ENCODE results near the gene CD28.

Gene CD28

GRCh38 chr2:203706403-203706802 is at the start of gene CD28:
CD28 (plus strand) TSS chr2:203706639; CDS start chr2:203706697, 58 bp downstream.
- peak within 1 kb of the TSS; percentile 83 for H3K4me3 Mint-ChIP-seq
- peaks cover 8% of the 10 kb centered on the region for H3K9me3 Mint-ChIP-seq
- H3K27me3 Mint-ChIP-seq (ENCODE audit: low read depth) = no peaks in the 10 kb centered on the region
- H3K27ac Mint-ChIP-seq = peak within 1 kb of the TSS; percentile 97
- H3K4me1 Mint-ChIP-seq (ENCODE audit: low read depth) = peaks cover 48% of the 10 kb centered on the region
- H3K36me3 Mint-ChIP-seq (ENCODE audit: low read depth) = peaks cover 40% of the 10 kb centered on the region

GRCh38 chr2:203659331-203660049 is 46.9 kb upstream of the CD28 start:
- no peak overlapping the region for H3K27ac Mint-ChIP-seq
- no peaks in the 10 kb centered on the region for H3K9me3 Mint-ChIP-seq
- H3K4me3 Mint-ChIP-seq = no peak overlapping the region
- no peaks in the 10 kb centered on the region for H3K27me3 Mint-ChIP-seq (ENCODE audit: low read depth)
- peaks cover 1% of the 10 kb centered on the region for H3K36me3 Mint-ChIP-seq (ENCODE audit: low read depth)
- peaks cover 22% of the 10 kb centered on the region for H3K4me1 Mint-ChIP-seq (ENCODE audit: low read depth)

- Mint-ChIP-seq H3K36me3 (ENCODE audit: low read depth) (peaks cover 1% of the 10 kb centered on the region), H3K27me3 (ENCODE audit: low read depth) (no peaks in the 10 kb centered on the region), H3K4me3 (no peak overlapping the region), H3K27ac (no peak overlapping the region), H3K4me1 (ENCODE audit: low read depth) (peaks cover 18% of the 10 kb centered on the region), H3K9me3 (no peaks in the 10 kb centered on the region)
Observed at GRCh38 chr2:203660465-203660864, 46.0 kb upstream of the CD28 start.

GRCh38 chr2:203661279-203661908 is 45.0 kb upstream of the CD28 start:
- no peaks in the 10 kb centered on the region for H3K27me3 Mint-ChIP-seq (ENCODE audit: low read depth)
- no peak overlapping the region for H3K4me3 Mint-ChIP-seq
- H3K4me1 Mint-ChIP-seq (ENCODE audit: low read depth) = peaks cover 14% of the 10 kb centered on the region
- H3K27ac Mint-ChIP-seq = no peak overlapping the region
- peaks cover 1% of the 10 kb centered on the region for H3K36me3 Mint-ChIP-seq (ENCODE audit: low read depth)
- no peaks in the 10 kb centered on the region for H3K9me3 Mint-ChIP-seq

- no peaks in the 10 kb centered on the region for H3K27me3 Mint-ChIP-seq (ENCODE audit: low read depth)
- H3K27ac Mint-ChIP-seq = no peak overlapping the region
- H3K4me3 Mint-ChIP-seq = no peak overlapping the region
- H3K4me1 Mint-ChIP-seq (ENCODE audit: low read depth) = peaks cover 10% of the 10 kb centered on the region
- peaks cover 1% of the 10 kb centered on the region for H3K36me3 Mint-ChIP-seq (ENCODE audit: low read depth)
- H3K9me3 Mint-ChIP-seq = no peaks in the 10 kb centered on the region
Observed at GRCh38 chr2:203662487-203662886, 44.0 kb upstream of the CD28 start.

GRCh38 chr2:203662951-203663350 is 43.5 kb upstream of the CD28 start:
- Mint-ChIP-seq H3K27ac (no peak overlapping the region), H3K4me3 (no peak overlapping the region), H3K27me3 (ENCODE audit: low read depth) (no peaks in the 10 kb centered on the region), H3K4me1 (ENCODE audit: low read depth) (peaks cover 10% of the 10 kb centered on the region), H3K36me3 (ENCODE audit: low read depth) (peaks cover 1% of the 10 kb centered on the region), H3K9me3 (no peaks in the 10 kb centered on the region)

- Mint-ChIP-seq H3K27ac (no peak overlapping the region), H3K4me3 (no peak overlapping the region), H3K27me3 (ENCODE audit: low read depth) (no peaks in the 10 kb centered on the region), H3K4me1 (ENCODE audit: low read depth) (peaks cover 10% of the 10 kb centered on the region), H3K9me3 (no peaks in the 10 kb centered on the region), H3K36me3 (ENCODE audit: low read depth) (peaks cover 1% of the 10 kb centered on the region)
Observed at GRCh38 chr2:203664029-203664755, 42.2 kb upstream of the CD28 start.

GRCh38 chr2:203667838-203668237 is 38.6 kb upstream of the CD28 start:
- peaks cover 6% of the 10 kb centered on the region for H3K4me1 Mint-ChIP-seq (ENCODE audit: low read depth)
- no peak overlapping the region for H3K27ac Mint-ChIP-seq
- H3K27me3 Mint-ChIP-seq (ENCODE audit: low read depth) = no peaks in the 10 kb centered on the region

GRCh38 chr2:203669820-203670219 is 36.6 kb upstream of the CD28 start:
- Mint-ChIP-seq H3K4me3 (no peak overlapping the region), H3K36me3 (ENCODE audit: low read depth) (no peaks in the 10 kb centered on the region), H3K27me3 (ENCODE audit: low read depth) (no peaks in the 10 kb centered on the region), H3K27ac (no peak overlapping the region), H3K4me1 (ENCODE audit: low read depth) (peaks cover 22% of the 10 kb centered on the region), H3K9me3 (peaks cover 9% of the 10 kb centered on the region)

More at GRCh38 chr2:203667838-203668237, 38.6 kb upstream of the CD28 start:
- Mint-ChIP-seq H3K4me3 (no peak overlapping the region), H3K36me3 (ENCODE audit: low read depth) (no peaks in the 10 kb centered on the region), H3K9me3 (peaks cover 4% of the 10 kb centered on the region)

GRCh38 chr2:203670939-203671338 is 35.5 kb upstream of the CD28 start:
- Mint-ChIP-seq H3K36me3 (ENCODE audit: low read depth) (no peaks in the 10 kb centered on the region), H3K4me1 (ENCODE audit: low read depth) (peaks cover 26% of the 10 kb centered on the region), H3K27ac (no peak overlapping the region), H3K9me3 (peaks cover 9% of the 10 kb centered on the region), H3K27me3 (ENCODE audit: low read depth) (no peaks in the 10 kb centered on the region), H3K4me3 (no peak overlapping the region)

GRCh38 chr2:203671876-203672275 is 34.6 kb upstream of the CD28 start:
- peaks cover 9% of the 10 kb centered on the region for H3K9me3 Mint-ChIP-seq
- H3K4me3 Mint-ChIP-seq = no peak overlapping the region
- H3K4me1 Mint-ChIP-seq (ENCODE audit: low read depth) = peaks cover 26% of the 10 kb centered on the region
- no peaks in the 10 kb centered on the region for H3K36me3 Mint-ChIP-seq (ENCODE audit: low read depth)
- no peak overlapping the region for H3K27ac Mint-ChIP-seq
- H3K27me3 Mint-ChIP-seq (ENCODE audit: low read depth) = no peaks in the 10 kb centered on the region

- H3K27ac Mint-ChIP-seq = no peak overlapping the region
- H3K4me1 Mint-ChIP-seq (ENCODE audit: low read depth) = peaks cover 26% of the 10 kb centered on the region
- no peaks in the 10 kb centered on the region for H3K27me3 Mint-ChIP-seq (ENCODE audit: low read depth)
- H3K36me3 Mint-ChIP-seq (ENCODE audit: low read depth) = peaks cover 2% of the 10 kb centered on the region
- H3K4me3 Mint-ChIP-seq = no peak overlapping the region
- peaks cover 9% of the 10 kb centered on the region for H3K9me3 Mint-ChIP-seq
Observed at GRCh38 chr2:203672856-203673255, 33.6 kb upstream of the CD28 start.

- peaks cover 30% of the 10 kb centered on the region for H3K4me1 Mint-ChIP-seq (ENCODE audit: low read depth)
- peak overlapping the region; percentile 56 for H3K27ac Mint-ChIP-seq
- peak overlapping the region; percentile 41 for H3K4me3 Mint-ChIP-seq
- H3K9me3 Mint-ChIP-seq = peaks cover 16% of the 10 kb centered on the region
- peaks cover 5% of the 10 kb centered on the region for H3K36me3 Mint-ChIP-seq (ENCODE audit: low read depth)
- no peaks in the 10 kb centered on the region for H3K27me3 Mint-ChIP-seq (ENCODE audit: low read depth)
Observed at GRCh38 chr2:203673933-203674332, 32.5 kb upstream of the CD28 start.

- H3K9me3 Mint-ChIP-seq = peaks cover 15% of the 10 kb centered on the region
- H3K27me3 Mint-ChIP-seq (ENCODE audit: low read depth) = no peaks in the 10 kb centered on the region
- H3K36me3 Mint-ChIP-seq (ENCODE audit: low read depth) = peaks cover 6% of the 10 kb centered on the region
- H3K27ac Mint-ChIP-seq = no peak overlapping the region
- peaks cover 30% of the 10 kb centered on the region for H3K4me1 Mint-ChIP-seq (ENCODE audit: low read depth)
- no peak overlapping the region for H3K4me3 Mint-ChIP-seq
Observed at GRCh38 chr2:203675086-203675485, 31.4 kb upstream of the CD28 start.

GRCh38 chr2:203678971-203679370 is 27.5 kb upstream of the CD28 start:
- Mint-ChIP-seq H3K36me3 (ENCODE audit: low read depth) (peaks cover 10% of the 10 kb centered on the region), H3K4me3 (no peak overlapping the region), H3K9me3 (peaks cover 9% of the 10 kb centered on the region), H3K27ac (no peak overlapping the region), H3K4me1 (ENCODE audit: low read depth) (peaks cover 48% of the 10 kb centered on the region), H3K27me3 (ENCODE audit: low read depth) (no peaks in the 10 kb centered on the region)

All from T-helper 1 cell treated with Interleukin-12 subunit alpha and Interleukin-12 subunit beta and Interleukin-4 antibody, amounts not matched to agents 30 μg/mL and 1 μg/mL, for 36 hours (primary cell).